Osteoblast (primary cell): ENCODE results near the gene CAPN9. TPM values are rescaled to one million over a fixed set of nuclear protein-coding genes. Genes with fewer than 3 reads are reported as not detected.
"Not testable (repeated sequence)": the region's sequence is repeated elsewhere in the genome, so short reads cannot be mapped to it uniquely, and the experiment has no call there.

ENCODE experiments used
- DNase-seq: peaks from one replicate; pipeline ENCODE4 v3.0.0; 2011; ENCODE audit warnings: low spot score, mixed read lengths; ENCODE audit not compliant: insufficient read length; ENCODE audit errors: missing footprints
- H2AFZ ChIP-seq: 2 replicates; pipeline ENCODE4 v1.6.0; 2011; ENCODE audit warnings: mild to moderate bottlenecking, low read length
- H3K27ac ChIP-seq: 2 replicates; pipeline ENCODE4 v1.5.1; 2011; ENCODE audit warnings: mild to moderate bottlenecking, low read depth, low read length, moderate library complexity
- H3K27me3 ChIP-seq: 2 replicates; pipeline ENCODE4 v1.6.0; 2012; ENCODE audit warnings: mild to moderate bottlenecking, control low read depth, inconsistent platforms, low read length, moderate library complexity; ENCODE audit not compliant: insufficient read depth
- H3K36me3 ChIP-seq: 2 replicates; pipeline ENCODE4 v1.5.1; 2011; ENCODE audit warnings: mild to moderate bottlenecking, low read length, control low read depth, moderate library complexity; ENCODE audit not compliant: insufficient read depth
- H3K4me1 ChIP-seq: 2 replicates; pipeline ENCODE4 v1.5.1; 2011; ENCODE audit warnings: mild to moderate bottlenecking, low read length, control low read depth, moderate library complexity; ENCODE audit not compliant: insufficient read depth
- H3K4me2 ChIP-seq: 2 replicates; pipeline ENCODE4 v1.6.0; 2011; ENCODE audit warnings: mild to moderate bottlenecking, low read length; ENCODE audit not compliant: insufficient read depth
- H3K4me3 ChIP-seq: fragments of 200-600 bp; sonication (generic); 3 replicates; pipeline ENCODE4 v1.5.1; 2012; ENCODE audit warnings: mild to moderate bottlenecking, low read length, inconsistent platforms; ENCODE audit not compliant: insufficient read depth
- H3K79me2 ChIP-seq: 2 replicates; pipeline ENCODE4 v1.6.0; 2012; ENCODE audit warnings: mild to moderate bottlenecking, low read length, control low read depth, inconsistent platforms; ENCODE audit not compliant: insufficient read depth
- H3K9me3 ChIP-seq: 2 replicates; pipeline ENCODE4 v1.5.1; 2011; ENCODE audit warnings: low read depth, low read length, control low read depth
- H4K20me1 ChIP-seq: 2 replicates; pipeline ENCODE4 v1.6.0; 2012; ENCODE audit warnings: mild to moderate bottlenecking, low read length, control low read depth; ENCODE audit not compliant: insufficient read depth
- total RNA-seq: library from RNA; depleted of rRNA; stranded (reverse); fragments of >200 nt; gene quantifications from 2 replicates; pipeline ENCODE4 v1.2.3, GENCODE V29; 2012
- TF ChIP-seq, protein P1 (sequence below): IDR thresholded peaks from 2 replicates; pipeline ENCODE4 v1.5.1; 2011; ENCODE audit warnings: mild to moderate bottlenecking, low read depth, low read length, moderate library complexity; ENCODE audit errors: extremely low read depth

CAPN9 gene
- total RNA-seq, 1 donor = not detected

DNA sequence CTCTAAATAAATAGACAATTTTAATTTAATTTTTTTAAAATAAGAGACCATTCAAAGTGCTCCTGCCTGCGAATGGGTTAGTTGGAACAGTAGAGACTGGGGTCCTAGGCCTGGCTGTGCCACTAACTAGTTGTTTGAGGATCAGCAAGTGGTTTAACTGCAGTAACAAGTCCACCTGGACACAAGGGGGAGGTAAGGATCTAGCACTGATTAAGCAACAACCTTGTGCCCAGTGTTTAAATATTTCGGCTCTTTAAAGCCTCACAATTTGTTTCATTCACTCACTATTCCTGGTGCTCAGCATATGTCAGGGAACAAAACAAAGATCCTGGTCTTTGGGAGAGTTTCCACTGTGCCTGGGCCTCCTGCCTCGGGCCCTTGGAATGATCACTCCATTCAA is 31.7 kb upstream of the CAPN9 start:
- Histone ChIP-seq H3K9me3 (no peaks in the 10 kb centered on the region), H3K36me3 (no peaks in the 10 kb centered on the region), H3K27me3 (no peaks in the 10 kb centered on the region), H3K4me1 (peaks cover 11% of the 10 kb centered on the region), H3K27ac (no peak overlapping the region), H3K4me2 (no peak overlapping the region), H4K20me1 (no peaks in the 10 kb centered on the region), H3K79me2 (no peaks in the 10 kb centered on the region), H3K4me3 (no peak overlapping the region), H2AFZ (no peak overlapping the region)
- TF ChIP-seq, protein P1, sequence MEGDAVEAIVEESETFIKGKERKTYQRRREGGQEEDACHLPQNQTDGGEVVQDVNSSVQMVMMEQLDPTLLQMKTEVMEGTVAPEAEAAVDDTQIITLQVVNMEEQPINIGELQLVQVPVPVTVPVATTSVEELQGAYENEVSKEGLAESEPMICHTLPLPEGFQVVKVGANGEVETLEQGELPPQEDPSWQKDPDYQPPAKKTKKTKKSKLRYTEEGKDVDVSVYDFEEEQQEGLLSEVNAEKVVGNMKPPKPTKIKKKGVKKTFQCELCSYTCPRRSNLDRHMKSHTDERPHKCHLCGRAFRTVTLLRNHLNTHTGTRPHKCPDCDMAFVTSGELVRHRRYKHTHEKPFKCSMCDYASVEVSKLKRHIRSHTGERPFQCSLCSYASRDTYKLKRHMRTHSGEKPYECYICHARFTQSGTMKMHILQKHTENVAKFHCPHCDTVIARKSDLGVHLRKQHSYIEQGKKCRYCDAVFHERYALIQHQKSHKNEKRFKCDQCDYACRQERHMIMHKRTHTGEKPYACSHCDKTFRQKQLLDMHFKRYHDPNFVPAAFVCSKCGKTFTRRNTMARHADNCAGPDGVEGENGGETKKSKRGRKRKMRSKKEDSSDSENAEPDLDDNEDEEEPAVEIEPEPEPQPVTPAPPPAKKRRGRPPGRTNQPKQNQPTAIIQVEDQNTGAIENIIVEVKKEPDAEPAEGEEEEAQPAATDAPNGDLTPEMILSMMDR = no peak
- no peak for DNase-seq

DNA sequence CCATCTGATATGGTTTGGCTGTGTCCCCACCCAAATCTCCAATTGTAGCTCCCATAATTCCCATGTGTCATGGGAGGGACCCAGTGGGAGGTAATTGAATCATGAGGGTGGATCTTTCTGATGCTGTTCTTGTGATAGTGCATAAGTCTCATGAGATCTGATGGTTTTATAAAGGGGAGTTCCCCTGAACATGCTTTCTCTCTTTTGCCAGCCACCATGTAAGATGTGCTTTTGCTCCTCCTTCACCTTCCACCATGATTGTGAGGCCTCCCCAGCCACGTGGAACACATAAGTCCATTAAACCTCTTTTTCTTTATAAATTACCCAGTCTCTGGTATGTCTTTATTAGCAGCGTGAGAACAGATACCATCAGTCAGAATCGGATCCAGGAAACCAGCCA is 30.7 kb upstream of the CAPN9 start:
- not testable (repeated sequence) for H3K9me3 ChIP-seq, H3K79me2 ChIP-seq, H2AFZ ChIP-seq, H3K36me3 ChIP-seq, H3K4me2 ChIP-seq, H3K27me3 ChIP-seq, H4K20me1 ChIP-seq, DNase-seq, H3K27ac ChIP-seq, H3K4me3 ChIP-seq
- H3K4me1 ChIP-seq = peaks cover 11% of the 10 kb centered on the region

DNA sequence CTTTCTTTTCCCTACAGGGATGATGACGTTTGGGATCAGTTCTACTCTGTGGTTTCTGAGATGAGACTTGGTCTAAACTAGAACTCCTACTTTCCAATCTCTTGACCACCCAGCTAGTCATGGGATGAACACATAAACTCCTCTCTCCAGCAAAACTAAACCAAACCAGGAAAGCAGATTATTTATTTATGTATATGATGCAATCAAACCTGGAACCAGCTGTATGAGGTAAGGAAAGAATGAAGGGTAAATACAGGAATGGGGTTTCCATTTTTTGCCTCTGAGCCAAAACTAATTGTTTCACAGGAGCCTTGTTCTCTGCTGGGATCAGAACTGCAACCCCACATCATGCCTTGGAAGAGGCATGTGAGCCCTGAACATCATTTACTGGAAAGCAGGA is 29.9 kb upstream of the CAPN9 start:
- Histone ChIP-seq H3K4me3 (no peak overlapping the region), H3K4me2 (no peak overlapping the region), H2AFZ (no peak overlapping the region), H3K4me1 (peaks cover 11% of the 10 kb centered on the region), H3K27me3 (no peaks in the 10 kb centered on the region), H3K79me2 (no peaks in the 10 kb centered on the region), H3K27ac (no peak overlapping the region), H3K36me3 (no peaks in the 10 kb centered on the region), H4K20me1 (no peaks in the 10 kb centered on the region), H3K9me3 (no peaks in the 10 kb centered on the region)
- no peak for DNase-seq
- TF ChIP-seq, protein P1 = no peak

DNA sequence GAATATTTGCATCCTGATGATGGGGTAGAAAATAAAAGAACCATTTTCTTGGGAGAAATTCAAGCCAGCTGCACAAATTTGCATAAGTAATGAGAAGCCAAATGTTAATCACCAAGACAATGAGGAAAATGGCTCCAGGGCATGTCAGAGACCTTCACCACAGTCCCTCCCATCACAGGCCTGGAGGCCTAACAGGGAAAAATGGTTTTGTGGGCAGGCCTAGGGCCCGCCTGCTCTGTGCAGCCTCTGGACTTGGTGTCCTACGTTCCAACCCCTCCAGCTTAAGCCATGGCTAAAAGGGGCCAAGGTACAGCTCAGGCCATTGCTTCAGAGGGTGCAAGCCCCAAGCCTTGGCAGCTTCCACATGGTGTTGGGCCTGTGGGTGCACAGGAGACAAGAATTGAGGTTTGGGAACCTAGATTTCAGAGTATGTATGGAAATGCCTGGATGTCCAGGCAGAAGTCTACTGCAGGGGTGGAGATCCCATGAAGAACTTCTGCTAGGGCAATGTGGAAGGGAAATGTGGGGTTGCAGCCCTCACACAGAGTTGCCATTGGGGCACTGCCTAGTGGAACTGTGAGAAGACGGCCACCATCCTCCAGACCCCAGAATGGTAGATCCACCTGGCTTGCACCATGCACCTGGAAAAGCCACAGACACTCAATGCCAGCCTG is 25.2 kb upstream of the CAPN9 start:
- not testable (repeated sequence) for H3K27me3 ChIP-seq, H3K79me2 ChIP-seq, H3K27ac ChIP-seq, H3K4me1 ChIP-seq, H3K4me3 ChIP-seq, H3K4me2 ChIP-seq, DNase-seq, H3K36me3 ChIP-seq, H3K9me3 ChIP-seq, H2AFZ ChIP-seq, H4K20me1 ChIP-seq

DNA sequence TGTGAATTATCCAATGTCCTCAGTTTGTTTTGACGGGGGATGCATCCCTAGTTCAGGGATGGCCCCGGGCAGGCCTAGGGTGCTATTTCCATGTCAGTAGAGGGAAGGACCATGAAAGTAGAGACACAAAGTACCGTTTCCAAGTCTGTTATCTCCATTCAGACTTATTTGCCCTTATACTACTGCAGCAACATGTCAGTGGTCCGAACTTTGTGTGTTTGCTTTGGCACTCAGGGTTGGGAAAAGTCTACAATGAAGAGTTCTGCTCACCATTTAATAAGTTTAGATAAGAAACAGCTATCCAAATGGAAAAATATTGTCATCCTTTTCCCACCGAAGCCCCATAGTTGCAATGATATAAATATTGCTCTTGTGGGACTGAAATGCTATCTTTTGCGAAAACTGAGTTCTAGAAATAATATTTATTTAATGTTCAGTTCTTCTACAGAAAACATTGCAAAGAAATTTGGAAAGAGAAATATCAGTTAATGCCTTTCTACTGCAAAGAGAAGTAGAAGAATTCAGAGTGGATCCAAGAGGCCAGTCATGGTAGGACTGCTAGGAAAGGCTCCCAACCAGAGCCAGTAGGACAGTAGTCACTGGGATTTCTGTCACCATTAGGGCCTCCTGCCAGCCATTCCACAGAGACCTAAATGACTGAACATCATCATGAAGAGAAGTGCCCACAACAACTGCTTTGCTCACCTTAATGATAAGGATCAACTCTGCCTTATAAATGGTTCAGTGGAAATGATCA is 21.8 kb upstream of the CAPN9 start:
- H3K4me1 ChIP-seq = no peaks in the 10 kb centered on the region
- H3K4me2 ChIP-seq = no peak overlapping the region
- H3K79me2 ChIP-seq = no peaks in the 10 kb centered on the region
- no peak overlapping the region for H3K4me3 ChIP-seq
- H2AFZ ChIP-seq = no peak overlapping the region
- no peaks in the 10 kb centered on the region for H3K27me3 ChIP-seq
- H3K27ac ChIP-seq = no peak overlapping the region
- H3K9me3 ChIP-seq = no peaks in the 10 kb centered on the region
- no peaks in the 10 kb centered on the region for H4K20me1 ChIP-seq
- no peak for DNase-seq
- TF ChIP-seq, protein P1 = no peak
- H3K36me3 ChIP-seq = no peaks in the 10 kb centered on the region
